KOPT-K1 (cell line): ENCODE results near the gene TSTD2.
"Not testable (repeated sequence)": the region's sequence is repeated elsewhere in the genome, so short reads cannot be mapped to it uniquely, and the experiment has no call there.

Experiments
- H3K27ac ChIP-seq: fragments of 200-600 bp; sonication (generic); 2 replicates; pipeline ENCODE4 v1.5.1; 2016; ENCODE audit warnings: antibody characterized with exemption, mild to moderate bottlenecking, low read depth, low read length; ENCODE audit not compliant: poor library complexity, severe bottlenecking
- H3K36me3 ChIP-seq: fragments of 200-600 bp; sonication (generic); 2 replicates; pipeline ENCODE4 v1.5.1; 2017; ENCODE audit warnings: antibody characterized with exemption, mild to moderate bottlenecking, low read length, moderate library complexity; ENCODE audit not compliant: insufficient read depth
- H3K9me3 ChIP-seq: fragments of 200-600 bp; sonication (generic); 2 replicates; pipeline ENCODE4 v1.5.1; 2017; ENCODE audit warnings: antibody characterized with exemption, low read length, mild to moderate bottlenecking; ENCODE audit not compliant: insufficient read depth, poor library complexity, severe bottlenecking

The TSTD2 gene

GRCh38 chr9:97615439-97616072 is 17.6 kb downstream of the TSTD2 start:
- H3K36me3 ChIP-seq = peaks cover 48% of the 10 kb centered on the region
- H3K27ac ChIP-seq = no peak overlapping the region
- no peaks in the 10 kb centered on the region for H3K9me3 ChIP-seq

GRCh38 chr9:97604901-97605645 is 28.1 kb downstream of the TSTD2 start:
- H3K36me3 ChIP-seq = peaks cover 81% of the 10 kb centered on the region
- H3K27ac ChIP-seq = no peak overlapping the region
- H3K9me3 ChIP-seq = no peaks in the 10 kb centered on the region

- Histone ChIP-seq H3K9me3 (no peaks in the 10 kb centered on the region), H3K36me3 (peaks cover 82% of the 10 kb centered on the region), H3K27ac (no peak overlapping the region)
Observed at GRCh38 chr9:97602430-97602829, 30.7 kb downstream of the TSTD2 start.

- H3K36me3 ChIP-seq = peaks cover 72% of the 10 kb centered on the region
- H3K9me3 ChIP-seq = no peaks in the 10 kb centered on the region
- no peak overlapping the region for H3K27ac ChIP-seq
Observed at GRCh38 chr9:97601228-97601898, 31.8 kb downstream of the TSTD2 start.

- Histone ChIP-seq H3K27ac (no peak overlapping the region), H3K9me3 (no peaks in the 10 kb centered on the region), H3K36me3 (peaks cover 65% of the 10 kb centered on the region)
Observed at GRCh38 chr9:97600531-97601227, 32.5 kb downstream of the TSTD2 start.

- Histone ChIP-seq H3K27ac (no peak overlapping the region), H3K36me3 (peaks cover 52% of the 10 kb centered on the region)
Observed at GRCh38 chr9:97599314-97599846, 33.8 kb downstream of the TSTD2 start.

GRCh38 chr9:97598461-97599288 is 34.5 kb downstream of the TSTD2 start:
- peaks cover 45% of the 10 kb centered on the region for H3K36me3 ChIP-seq

More at GRCh38 chr9:97599314-97599846, 33.8 kb downstream of the TSTD2 start:
- H3K9me3 ChIP-seq = no peaks in the 10 kb centered on the region

GRCh38 chr9:97596906-97597305 is 36.3 kb downstream of the TSTD2 start:
- peaks cover 27% of the 10 kb centered on the region for H3K36me3 ChIP-seq
- H3K9me3 ChIP-seq = no peaks in the 10 kb centered on the region
- H3K27ac ChIP-seq = no peak overlapping the region

More at GRCh38 chr9:97598461-97599288, 34.5 kb downstream of the TSTD2 start:
- Histone ChIP-seq H3K27ac (no peak overlapping the region), H3K9me3 (no peaks in the 10 kb centered on the region)

- Histone ChIP-seq H3K9me3 (no peaks in the 10 kb centered on the region), H3K36me3 (peaks cover 2% of the 10 kb centered on the region; the same call in 1 of the 2 replicates), H3K27ac (no peak overlapping the region)
Observed at GRCh38 chr9:97594381-97594921, 38.7 kb downstream of the TSTD2 start.

- H3K27ac ChIP-seq = no peak overlapping the region
- H3K36me3 ChIP-seq = no peaks in the 10 kb centered on the region
- H3K9me3 ChIP-seq = no peaks in the 10 kb centered on the region
Observed at GRCh38 chr9:97593960-97594359, 39.2 kb downstream of the TSTD2 start.

- Histone ChIP-seq H3K36me3 (no peaks in the 10 kb centered on the region), H3K9me3 (no peaks in the 10 kb centered on the region), H3K27ac (no peak overlapping the region)
Observed at GRCh38 chr9:97592126-97592525, 41.0 kb downstream of the TSTD2 start.

GRCh38 chr9:97591535-97591934 is 41.6 kb downstream of the TSTD2 start:
- Histone ChIP-seq H3K36me3 (no peaks in the 10 kb centered on the region), H3K27ac (no peak overlapping the region), H3K9me3 (no peaks in the 10 kb centered on the region)

GRCh38 chr9:97586909-97587308 is 46.3 kb downstream of the TSTD2 start:
- not testable (repeated sequence) for H3K9me3 ChIP-seq, H3K36me3 ChIP-seq, H3K27ac ChIP-seq

- H3K27ac ChIP-seq, H3K9me3 ChIP-seq, H3K36me3 ChIP-seq: not testable (repeated sequence)
Observed at GRCh38 chr9:97584778-97585177, 48.4 kb downstream of the TSTD2 start.
